OCI-LY1 (cell line): Measurements from ENCODE around the gene KSR1.

Experiments
- EZH2 ChIP-seq: fragments of 200-600 bp; sonication (generic), shearing (Covaris generic); IDR thresholded peaks from 2 replicates; pipeline ENCODE4 v1.8.0; 2017; ENCODE audit warnings: borderline replicate concordance, mixed run types, mild to moderate bottlenecking, antibody characterized with exemption, low read length, moderate library complexity, mixed read lengths
- TF ChIP-seq, protein P1 (sequence below): fragments of 200-600 bp; sonication (generic), shearing (Covaris generic); IDR thresholded peaks from 2 replicates; pipeline ENCODE4 v1.5.1; 2017; ENCODE audit warnings: mild to moderate bottlenecking, antibody characterized with exemption, low read length, moderate library complexity, mixed read lengths

GRCh38 chr17:27559506-27560481 lies 103.5 kb downstream of the KSR1 start:
- no peak for TF ChIP-seq EZH2
- TF ChIP-seq, protein P1, sequence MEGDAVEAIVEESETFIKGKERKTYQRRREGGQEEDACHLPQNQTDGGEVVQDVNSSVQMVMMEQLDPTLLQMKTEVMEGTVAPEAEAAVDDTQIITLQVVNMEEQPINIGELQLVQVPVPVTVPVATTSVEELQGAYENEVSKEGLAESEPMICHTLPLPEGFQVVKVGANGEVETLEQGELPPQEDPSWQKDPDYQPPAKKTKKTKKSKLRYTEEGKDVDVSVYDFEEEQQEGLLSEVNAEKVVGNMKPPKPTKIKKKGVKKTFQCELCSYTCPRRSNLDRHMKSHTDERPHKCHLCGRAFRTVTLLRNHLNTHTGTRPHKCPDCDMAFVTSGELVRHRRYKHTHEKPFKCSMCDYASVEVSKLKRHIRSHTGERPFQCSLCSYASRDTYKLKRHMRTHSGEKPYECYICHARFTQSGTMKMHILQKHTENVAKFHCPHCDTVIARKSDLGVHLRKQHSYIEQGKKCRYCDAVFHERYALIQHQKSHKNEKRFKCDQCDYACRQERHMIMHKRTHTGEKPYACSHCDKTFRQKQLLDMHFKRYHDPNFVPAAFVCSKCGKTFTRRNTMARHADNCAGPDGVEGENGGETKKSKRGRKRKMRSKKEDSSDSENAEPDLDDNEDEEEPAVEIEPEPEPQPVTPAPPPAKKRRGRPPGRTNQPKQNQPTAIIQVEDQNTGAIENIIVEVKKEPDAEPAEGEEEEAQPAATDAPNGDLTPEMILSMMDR: no peak
